GM18907 (cell line): ENCODE data around the gene ENTPD6.

Source experiments
- ATAC-seq: cut with Tn5 transposase; IDR thresholded peaks from one replicate; pipeline ENCODE4 v1.9.1; 2021; ENCODE audit warnings: mild to moderate bottlenecking, moderate library complexity; ENCODE audit not compliant: unreplicated experiment

Gene ENTPD6

DNA sequence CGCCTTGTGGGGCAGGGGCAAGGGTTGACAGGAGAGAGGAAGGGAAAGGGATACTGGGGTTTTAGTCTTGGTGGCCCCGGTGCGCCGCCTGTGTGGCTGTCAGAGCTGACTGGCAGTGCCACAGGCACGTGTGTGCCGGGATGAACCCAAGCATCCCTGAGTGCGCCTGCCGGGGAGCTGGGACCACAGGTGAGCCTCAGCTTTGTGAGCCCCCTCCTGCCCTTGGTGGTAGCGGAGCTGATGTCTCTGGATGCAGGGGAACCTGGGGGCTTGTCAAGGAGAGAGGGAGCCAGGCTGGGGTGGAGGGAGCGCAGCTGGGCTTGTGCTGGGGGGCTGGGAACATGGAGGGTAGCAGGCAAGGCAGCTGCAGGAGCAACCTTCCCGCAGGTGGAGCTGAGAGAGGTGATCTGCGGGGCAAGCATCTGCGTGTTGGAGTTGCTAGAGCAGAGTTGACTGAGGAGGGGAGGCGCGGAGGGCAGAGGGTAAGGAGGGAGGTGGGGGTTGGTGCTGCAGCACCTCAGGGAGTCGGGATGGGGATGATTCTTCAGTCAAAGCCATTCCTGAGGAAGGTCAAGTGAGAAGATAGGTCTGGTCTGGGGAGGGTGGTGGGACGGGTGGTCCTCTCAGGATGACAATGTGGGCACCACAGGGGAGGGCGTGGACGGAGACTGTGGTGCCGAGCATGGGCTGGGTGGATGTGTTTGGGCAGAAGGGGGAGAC, 80.5 kb downstream of the ENTPD6 start:
- no peak for ATAC-seq
